GM18498 (cell line): ENCODE results near the gene MYO5B.

Experiments used
- ATAC-seq: cut with Tn5 transposase; IDR thresholded peaks from one replicate; pipeline ENCODE4 v1.9.1; 2021; ENCODE audit warnings: mild to moderate bottlenecking, moderate library complexity; ENCODE audit not compliant: unreplicated experiment

MYO5B gene

GRCh38 chr18:50154420-50154819 is 40.5 kb downstream of the MYO5B start:
- no peak for ATAC-seq

- ATAC-seq, result no peak
These were observed 42.0 kb downstream of the MYO5B start for GRCh38 chr18:50152900-50153299.

GRCh38 chr18:50151926-50152325 is 43.0 kb downstream of the MYO5B start:
- ATAC-seq, result no peak

- no peak for ATAC-seq
These were observed 50.4 kb downstream of the MYO5B start for GRCh38 chr18:50144540-50144939.

- no peak for ATAC-seq
These were observed 51.1 kb downstream of the MYO5B start for GRCh38 chr18:50143886-50144285.

GRCh38 chr18:50143294-50143693 is 51.7 kb downstream of the MYO5B start:
- no peak for ATAC-seq

- no peak for ATAC-seq
These were observed 52.4 kb downstream of the MYO5B start for GRCh38 chr18:50142441-50143120.

- ATAC-seq, result no peak
These were observed 56.5 kb downstream of the MYO5B start for GRCh38 chr18:50138181-50139064.

- no peak for ATAC-seq
These were observed 59.0 kb downstream of the MYO5B start for GRCh38 chr18:50135903-50136302.

- ATAC-seq, result no peak
These were observed 61.4 kb downstream of the MYO5B start for GRCh38 chr18:50133526-50133925.

GRCh38 chr18:50131591-50131990 is 63.4 kb downstream of the MYO5B start:
- no peak for ATAC-seq

GRCh38 chr18:50128506-50129271 is 66.3 kb downstream of the MYO5B start:
- ATAC-seq, result no peak

GRCh38 chr18:50127516-50128210 is 67.3 kb downstream of the MYO5B start:
- ATAC-seq, result no peak

GRCh38 chr18:50126471-50126870 is 68.5 kb downstream of the MYO5B start:
- no peak for ATAC-seq

- no peak for ATAC-seq
These were observed 69.5 kb downstream of the MYO5B start for GRCh38 chr18:50125456-50125855.

GRCh38 chr18:50119296-50119695 is 75.7 kb downstream of the MYO5B start:
- no peak for ATAC-seq

GRCh38 chr18:50117863-50118262 is 77.1 kb downstream of the MYO5B start:
- ATAC-seq, result no peak

GRCh38 chr18:50115095-50115494 is 79.9 kb downstream of the MYO5B start:
- ATAC-seq, result no peak

- no peak for ATAC-seq
These were observed 80.5 kb downstream of the MYO5B start for GRCh38 chr18:50114448-50114847.

- no peak for ATAC-seq
These were observed 81.2 kb downstream of the MYO5B start for GRCh38 chr18:50113726-50114125.

GRCh38 chr18:50111398-50111797 is 83.5 kb downstream of the MYO5B start:
- ATAC-seq, result no peak
